Tibial artery (tissue), 4 donors: ENCODE results near the gene RWDD1.

Source experiments
- DNase-seq, 2 donors: peaks; one replicate each; pipeline ENCODE4 v3.0.0-alpha.2; 2019
- H3K27ac ChIP-seq, 2 donors: fragments of 200-600 bp; sonication (generic) in 1 of 2; 1 replicate in 1 of 2; 2 replicates in 1 of 2; pipeline ENCODE4 v1.5.1; 2018 to 2019; ENCODE audit warnings: mild to moderate bottlenecking in 1 of 2
- H3K27me3 ChIP-seq, 2 donors: fragments of 200-600 bp; sonication (generic) in 1 of 2; one replicate each; pipeline versions ENCODE4 v1.5.1 to v1.6.0; 2016 to 2019
- H3K36me3 ChIP-seq, 3 donors: fragments of 200-600 bp; sonication (generic) in 2 of 3; one replicate each; pipeline ENCODE4 v1.5.1; 2016 to 2019; ENCODE audit warnings: mild to moderate bottlenecking in 2 of 3
- H3K4me1 ChIP-seq, 4 donors: fragments of 200-600 bp; sonication (generic) in 2 of 4; 1 replicate in 3 of 4; 2 replicates in 1 of 4; pipeline ENCODE4 v1.5.1; 2016 to 2019
- H3K4me3 ChIP-seq, 2 donors: fragments of 200-600 bp; sonication (generic) in 1 of 2; 1 replicate in 1 of 2; 2 replicates in 1 of 2; pipeline ENCODE4 v1.5.1; 2018 to 2019; ENCODE audit warnings: mild to moderate bottlenecking in 2 of 2
- H3K9me3 ChIP-seq, 3 donors: fragments of 200-600 bp; sonication (generic) in 1 of 3; one replicate each; pipeline ENCODE4 v1.5.1; 2016 to 2019
- CTCF ChIP-seq, 2 experiments: fragments of 200-600 bp in 1 of 2; fragments of 450-650 bp in 1 of 2; IDR thresholded peaks; one replicate each; pipeline ENCODE4 v1.5.1; 2017 to 2019; ENCODE audit warnings: antibody characterized with exemption in 2 of 2, mild to moderate bottlenecking in 1 of 2, moderate library complexity in 1 of 2
- intact Hi-C: fragments of 100-400 bp; cut with DNase I; formaldehyde crosslinking; loops from one replicate; pipeline ENCODE4 v1.15.0; 2023; ENCODE audit warnings: low total_unique reads

Gene RWDD1

GRCh38 chr6:116529466-116530290, 41.6 kb upstream of the RWDD1 start:
- Histone ChIP-seq H3K4me1 (peaks cover 0 to 7% (median 0%) of the 10 kb centered on the region in 4 donors), H3K27ac (no peak overlapping the region), H3K9me3 (no peaks in the 10 kb centered on the region), H3K36me3 (no peaks in the 10 kb centered on the region), H3K27me3 (no peaks in the 10 kb centered on the region), H3K4me3 (no peak overlapping the region)
- no peak for DNase-seq
- TF ChIP-seq CTCF (IDR thresholded peaks at IDR 0.05), result no peak
- intact Hi-C loops, result loop anchor here (10.0 kb wide), 1 partner anchor 245 kb away; no protein-coding TSS in a partner anchor

GRCh38 chr6:116530436-116530835, 40.9 kb upstream of the RWDD1 start:
- Histone ChIP-seq H3K9me3 (no peaks in the 10 kb centered on the region), H3K27me3 (no peaks in the 10 kb centered on the region), H3K4me3 (no peak overlapping the region), H3K4me1 (peaks cover 0 to 7% (median 0%) of the 10 kb centered on the region in 4 donors), H3K36me3 (no peaks in the 10 kb centered on the region), H3K27ac (no peak overlapping the region)
- no peak for TF ChIP-seq CTCF (IDR thresholded peaks at IDR 0.05)
- intact Hi-C loops, result loop anchor here (10.0 kb wide), 1 partner anchor 246 kb away; no protein-coding TSS in a partner anchor
- no peak for DNase-seq

GRCh38 chr6:116531675-116532570, 39.4 kb upstream of the RWDD1 start:
- Histone ChIP-seq H3K27me3 (no peaks in the 10 kb centered on the region), H3K9me3 (no peaks in the 10 kb centered on the region), H3K36me3 (no peaks in the 10 kb centered on the region), H3K4me3 (no peak overlapping the region), H3K4me1 (peaks cover 0 to 7% (median 0%) of the 10 kb centered on the region in 4 donors), H3K27ac (no peak overlapping the region)
- TF ChIP-seq CTCF (IDR thresholded peaks at IDR 0.05), result peak; percentile 74 to 82
- peak; percentile 51 to 64 for DNase-seq
- intact Hi-C loops, result loop anchor here (10.0 kb wide), 1 partner anchor 247 kb away; no protein-coding TSS in a partner anchor

- DNase-seq, result no peak
- H3K36me3 ChIP-seq, result no peaks in the 10 kb centered on the region
- H3K27me3 ChIP-seq, result no peaks in the 10 kb centered on the region
- intact Hi-C loops, result loop anchor here (10.0 kb wide), 1 partner anchor 249 kb away; no protein-coding TSS in a partner anchor
- no peak for TF ChIP-seq CTCF (IDR thresholded peaks at IDR 0.05)
- peaks cover 0 to 6% (median 0%) of the 10 kb centered on the region in 4 donors for H3K4me1 ChIP-seq
- H3K9me3 ChIP-seq, result no peaks in the 10 kb centered on the region
- H3K27ac ChIP-seq, result no peak overlapping the region
- no peak overlapping the region for H3K4me3 ChIP-seq
Observed at GRCh38 chr6:116533233-116533957, 37.9 kb upstream of the RWDD1 start.

GRCh38 chr6:116535109-116535508, 36.2 kb upstream of the RWDD1 start:
- Histone ChIP-seq H3K4me3 (no peak overlapping the region), H3K27me3 (no peaks in the 10 kb centered on the region), H3K4me1 (no peaks in the 10 kb centered on the region), H3K36me3 (no peaks in the 10 kb centered on the region), H3K9me3 (no peaks in the 10 kb centered on the region), H3K27ac (no peak overlapping the region)
- DNase-seq, result no peak
- intact Hi-C loops, result loop anchor here (10.0 kb wide), 1 partner anchor 250 kb away; no protein-coding TSS in a partner anchor
- TF ChIP-seq CTCF (IDR thresholded peaks at IDR 0.05), result no peak
